Hematopoietic multipotent progenitor cell treated with erythropoietin and hydrocortisone succinate and interleukin-3 and kit ligand, for 17 days (in vitro differentiated cells): ENCODE results near the gene LRRC8E.
"Not testable (repeated sequence)": the region's sequence is repeated elsewhere in the genome, so short reads cannot be mapped to it uniquely, and the experiment has no call there.

Source experiments
- DNase-seq: peaks from one replicate; pipeline ENCODE4 v3.0.0-alpha.2; 2015; ENCODE audit warnings: low spot score

The LRRC8E gene

DNA sequence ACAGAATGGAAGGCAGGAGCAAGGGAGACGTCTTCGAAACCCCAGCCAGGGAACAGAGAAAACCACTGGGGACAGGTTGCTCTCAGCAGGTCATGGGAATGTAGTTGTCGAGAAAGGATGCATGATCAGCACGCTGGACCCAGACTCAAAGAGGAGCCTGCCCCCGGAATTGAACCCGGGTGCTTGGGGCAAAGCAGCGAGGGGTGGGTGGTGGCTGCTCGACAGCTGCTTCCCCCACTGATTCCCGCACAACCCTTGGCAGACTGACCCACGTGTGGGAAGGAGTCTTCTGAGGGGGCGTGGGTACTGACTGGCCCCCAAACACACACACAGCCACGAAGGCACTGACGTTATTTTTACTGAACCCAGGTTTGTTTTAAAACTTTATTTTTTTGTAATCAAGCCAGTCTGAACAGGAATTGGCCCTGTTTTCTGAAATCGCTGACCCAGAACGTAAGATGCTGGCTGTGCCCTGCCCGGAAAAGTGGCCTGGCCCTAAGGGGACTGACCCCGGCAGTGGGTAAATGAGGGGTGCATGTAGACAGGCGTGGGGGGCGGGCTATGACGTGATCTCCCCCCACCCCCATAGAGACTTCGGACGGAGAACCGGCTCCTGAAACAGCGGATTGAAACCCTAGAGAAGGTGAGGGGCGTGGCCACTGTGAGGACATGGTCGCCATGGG lies 32.7 kb upstream of the LRRC8E start:
- DNase-seq: no peak

DNA sequence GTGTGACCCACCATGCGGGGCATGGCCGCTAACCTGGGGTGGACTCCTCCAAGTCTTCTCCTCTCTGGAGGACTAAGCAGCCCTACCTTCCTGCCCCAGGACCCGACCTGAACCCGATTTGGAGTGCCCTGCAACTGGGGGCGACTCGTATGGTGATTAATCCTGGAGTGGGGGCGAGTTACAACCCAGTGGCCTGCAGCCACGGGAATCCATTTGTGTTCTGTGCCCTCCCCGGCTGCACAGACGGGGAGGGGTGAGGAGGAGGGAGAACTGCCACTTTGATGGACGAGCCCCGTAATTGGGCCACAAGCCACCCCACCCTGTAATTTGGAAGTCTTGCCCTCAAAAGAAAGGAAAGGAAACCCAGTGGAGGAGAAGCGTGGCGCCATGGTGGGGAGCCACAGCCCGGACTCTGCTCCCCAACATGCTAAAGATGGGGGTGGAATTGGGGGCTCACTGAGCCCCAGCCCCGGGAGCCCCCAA lies 32.2 kb upstream of the LRRC8E start:
- no peak for DNase-seq

DNA sequence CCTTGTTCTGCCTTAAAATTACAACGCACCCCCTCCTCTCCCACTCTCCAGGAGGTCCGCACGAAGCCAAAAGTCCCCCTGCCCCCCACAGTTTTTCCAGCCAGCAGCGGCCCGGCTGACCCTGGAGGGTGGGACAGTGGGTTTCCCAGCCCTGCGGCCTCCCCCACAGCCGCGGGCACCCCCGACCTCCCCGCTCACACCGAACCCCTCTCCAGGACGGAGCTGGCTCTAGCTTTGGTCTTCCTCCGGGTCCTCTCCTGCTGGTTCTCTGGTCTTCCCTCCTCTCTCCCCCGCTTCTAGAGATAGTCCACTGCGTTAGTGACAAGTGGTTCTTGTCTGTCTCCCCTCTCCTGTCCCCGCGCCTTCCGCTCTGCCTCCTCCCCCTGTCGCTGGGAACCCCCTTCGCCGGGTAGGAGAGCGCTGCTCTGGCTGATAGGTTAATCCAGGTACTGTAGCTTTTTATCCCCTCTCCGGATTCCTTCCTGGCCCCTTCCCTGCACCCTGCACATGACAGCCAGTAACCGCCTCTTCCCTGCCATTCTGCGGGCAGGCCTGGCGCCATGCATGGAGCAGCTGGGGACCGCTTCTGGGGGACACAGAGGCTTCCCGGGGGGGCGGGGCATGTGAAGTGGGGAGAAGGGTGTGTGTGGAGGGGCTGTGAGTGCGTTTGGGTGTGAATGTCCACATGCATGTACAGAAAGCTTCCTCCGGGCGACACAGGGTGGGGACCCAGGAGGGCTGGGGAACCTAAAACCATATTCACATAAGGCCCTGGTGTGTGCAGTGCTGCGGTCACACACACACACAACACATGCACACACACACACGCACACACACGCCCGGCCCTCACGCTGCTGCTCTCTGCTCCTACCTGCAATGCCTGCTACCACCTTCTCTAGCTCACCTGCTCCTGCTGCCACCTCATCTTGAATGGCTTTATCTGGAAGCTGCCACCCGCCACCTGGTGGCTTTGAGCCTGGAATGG lies 31.3 kb upstream of the LRRC8E start:
- DNase-seq: no peak

- no peak for DNase-seq
Observed at GRCh38 chr19:7857727-7858108, 30.6 kb upstream of the LRRC8E start.

- no peak for DNase-seq
Observed at GRCh38 chr19:7858109-7858770, 30.1 kb upstream of the LRRC8E start.

GRCh38 chr19:7859087-7859486 lies 29.2 kb upstream of the LRRC8E start:
- not testable (repeated sequence) for DNase-seq

- DNase-seq: no peak
Observed at GRCh38 chr19:7859831-7860713, 28.2 kb upstream of the LRRC8E start.

DNA sequence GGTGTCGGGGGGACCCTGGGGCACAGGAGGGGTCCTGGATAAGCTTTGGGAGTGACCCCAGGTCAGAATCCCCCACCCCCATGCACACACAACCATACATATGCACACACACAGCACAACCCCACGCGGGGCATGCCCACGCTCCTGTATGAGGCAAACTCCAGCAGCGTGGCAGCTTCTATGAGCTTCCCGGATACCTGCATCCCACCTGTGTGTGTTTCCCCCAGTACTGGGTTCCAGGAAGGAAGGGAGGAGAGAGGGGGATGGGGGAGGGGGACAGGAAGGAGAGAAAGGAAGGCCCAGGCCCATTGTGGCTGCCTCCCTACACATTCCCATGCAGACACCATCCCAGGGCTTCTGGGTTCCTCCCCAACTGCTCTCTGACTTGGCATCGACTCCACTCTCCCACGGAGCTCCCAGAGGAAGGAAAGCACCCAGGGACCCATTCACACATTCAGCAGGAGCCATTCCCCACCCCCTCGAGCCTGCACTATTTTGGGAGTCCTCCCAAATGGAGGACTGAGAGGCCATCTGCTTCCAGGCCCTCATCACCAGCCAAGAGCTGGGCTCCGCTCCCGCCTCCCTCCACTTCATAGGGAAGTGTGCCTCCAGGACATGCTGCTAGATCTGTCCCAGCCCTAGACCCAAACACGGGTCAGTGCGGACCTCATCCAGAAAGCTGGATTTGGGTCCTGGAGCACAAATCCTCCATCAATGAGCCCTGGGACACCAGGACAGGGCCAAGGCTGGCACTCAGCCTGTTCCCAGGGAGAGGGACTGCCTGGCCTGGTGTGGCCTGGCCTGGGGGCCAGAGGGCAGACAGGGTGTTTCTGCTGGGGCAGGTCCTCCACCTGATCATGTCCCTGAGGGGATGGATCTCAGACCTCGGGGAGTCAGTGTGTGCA lies 27.3 kb upstream of the LRRC8E start:
- no peak for DNase-seq

GRCh38 chr19:7861619-7862412 lies 26.5 kb upstream of the LRRC8E start:
- no peak for DNase-seq

- peak; percentile 41 for DNase-seq
Observed at GRCh38 chr19:7862413-7862951, 25.8 kb upstream of the LRRC8E start.

DNA sequence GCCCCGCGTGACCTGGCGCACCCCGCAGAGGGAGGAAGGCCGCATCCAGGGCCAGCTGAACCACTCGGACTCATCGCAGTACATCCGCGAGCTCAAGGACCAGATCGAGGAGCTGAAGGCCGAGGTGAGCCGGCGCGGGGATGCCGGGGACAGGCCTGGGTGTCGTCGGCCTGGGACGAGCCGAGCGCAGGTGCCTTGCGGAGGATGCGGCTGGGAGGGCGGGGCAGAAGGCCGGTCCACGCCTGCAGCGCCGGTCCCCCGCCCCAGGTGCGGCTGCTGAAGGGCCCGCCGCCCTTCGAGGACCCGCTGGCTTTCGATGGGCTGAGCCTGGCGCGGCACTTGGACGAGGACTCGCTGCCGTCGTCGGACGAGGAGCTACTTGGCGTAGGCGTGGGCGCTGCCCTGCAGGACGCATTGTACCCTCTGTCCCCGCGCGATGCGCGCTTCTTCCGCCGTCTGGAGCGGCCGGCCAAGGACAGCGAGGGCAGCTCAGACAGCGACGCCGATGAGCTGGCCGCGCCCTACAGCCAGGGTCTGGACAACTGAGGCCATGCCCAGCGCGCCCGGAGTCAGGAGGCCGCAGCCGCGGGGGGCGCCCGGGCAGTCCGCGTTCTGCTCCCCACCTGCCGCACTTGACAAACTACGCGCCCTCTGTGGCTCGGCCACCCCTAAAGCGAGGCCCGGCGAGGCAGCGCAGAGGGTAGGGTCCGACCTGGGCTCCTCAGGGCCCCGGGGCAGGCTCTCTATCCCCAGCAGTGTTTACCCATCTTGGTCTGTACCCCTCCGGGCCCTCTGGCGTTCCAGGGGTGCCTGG lies 24.9 kb upstream of the LRRC8E start:
- DNase-seq: no peak

- no peak for DNase-seq
Observed at GRCh38 chr19:7863971-7864689, 24.2 kb upstream of the LRRC8E start.

DNA sequence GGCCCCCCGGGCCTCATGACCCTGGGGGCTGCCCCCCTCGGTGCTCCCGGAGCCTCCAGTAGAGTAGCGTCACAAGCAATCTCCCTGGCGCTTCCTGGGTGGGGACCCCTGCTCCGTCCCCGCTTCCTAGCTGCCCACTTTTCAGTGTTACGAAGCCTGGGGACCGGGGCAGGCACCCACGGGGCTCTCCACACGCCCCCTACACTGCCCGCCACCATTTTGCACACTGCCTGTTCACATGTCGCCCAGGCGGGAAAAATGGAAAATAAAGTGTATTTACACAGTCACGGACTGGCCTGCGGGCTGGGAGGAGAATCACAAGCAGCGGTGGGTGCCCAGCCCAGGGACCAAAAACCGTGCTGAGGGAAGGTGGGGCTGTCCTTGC lies 23.6 kb upstream of the LRRC8E start:
- no peak for DNase-seq

- no peak for DNase-seq
Observed at GRCh38 chr19:7865262-7865911, 22.9 kb upstream of the LRRC8E start.

DNA sequence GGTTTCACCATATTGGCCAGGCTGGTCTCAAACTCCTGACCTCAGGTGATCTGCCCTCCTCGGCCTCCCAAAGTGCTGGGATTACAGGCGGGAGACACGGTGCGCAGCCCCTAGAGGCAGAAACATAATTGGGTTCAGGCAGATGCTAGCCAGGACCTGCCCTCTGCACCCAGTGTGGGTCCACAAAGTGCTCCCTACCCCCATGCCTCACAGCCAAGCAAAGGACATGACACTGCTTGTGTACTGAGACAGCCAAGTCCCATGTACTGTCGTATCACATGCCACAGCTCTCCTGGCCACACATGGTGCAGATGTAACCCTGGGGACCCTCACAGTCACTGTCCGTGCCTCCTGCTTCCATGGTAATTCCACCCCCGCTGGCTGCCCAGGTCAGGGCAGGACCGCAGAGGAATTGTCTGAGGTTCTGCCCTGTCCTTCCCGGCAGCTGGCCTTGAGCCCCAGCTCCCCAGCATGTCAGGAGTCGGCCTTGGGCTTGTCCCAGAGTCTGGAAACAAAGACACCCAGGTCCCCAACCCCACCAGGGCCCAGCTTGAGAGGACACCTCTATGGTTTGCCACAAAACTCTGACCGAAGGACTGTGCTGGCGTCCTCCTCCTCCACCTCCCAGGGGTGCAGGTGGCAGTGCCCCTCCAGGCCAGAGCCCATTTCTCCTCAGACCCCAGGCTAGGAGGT lies 21.8 kb upstream of the LRRC8E start:
- no peak for DNase-seq

DNA sequence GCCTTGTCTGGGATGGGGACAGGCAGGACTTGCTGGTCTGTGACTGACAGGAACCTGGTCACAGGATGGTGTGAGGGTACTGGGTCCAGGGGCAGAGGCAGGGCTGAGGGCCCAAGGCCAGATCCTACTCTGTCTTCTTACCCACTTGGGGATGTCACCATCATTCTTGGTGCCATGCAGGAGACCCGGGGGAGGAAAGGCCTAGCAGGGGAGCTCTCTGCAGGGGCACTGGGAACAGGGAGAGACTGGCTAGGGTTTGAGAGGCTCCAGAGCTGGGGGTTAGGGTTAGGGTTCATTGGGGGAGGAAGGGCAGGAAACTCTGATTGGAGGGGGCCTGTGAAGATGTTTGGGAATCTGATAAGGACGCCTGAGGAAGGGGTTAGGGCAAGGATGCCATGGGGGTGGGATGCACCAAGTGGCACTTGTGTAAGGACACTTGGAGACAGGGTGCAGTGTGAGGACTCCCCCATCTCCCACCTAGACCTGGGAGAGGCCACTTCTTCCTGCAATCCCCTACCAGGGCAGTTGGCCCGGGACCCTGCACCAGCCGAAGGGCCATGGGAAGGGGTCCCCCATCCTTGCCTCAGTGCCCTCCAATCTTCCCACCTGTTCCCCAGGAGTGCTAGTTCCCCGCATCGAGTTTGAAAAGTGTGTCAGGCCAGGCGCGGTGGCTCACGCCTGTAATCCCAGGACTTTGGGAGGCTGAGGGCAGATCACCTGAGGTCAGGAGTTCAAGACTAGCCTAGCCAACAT lies 21.0 kb upstream of the LRRC8E start:
- no peak for DNase-seq
